K562 (cell line): ENCODE results near the gene POU3F1. TPM values are rescaled to one million over a fixed set of nuclear protein-coding genes. Genes with fewer than 3 reads are reported as not detected.

Experiments
- ATF1 ChIP-seq, 2 experiments: fragments of 450-650 bp in 1 of 2; IDR thresholded peaks; 2 replicates each; pipeline ENCODE4 v1.6.1; 2016; ENCODE audit warnings: missing compliant biosample characterization in 1 of 2, missing genetic modification characterization in 1 of 2
- ATF7 ChIP-seq: fragments of 450-650 bp; IDR thresholded peaks from 2 replicates; pipeline ENCODE4 v1.7.1; 2014; ENCODE audit warnings: mild to moderate bottlenecking, moderate library complexity
- CAMTA2 ChIP-seq: fragments of 250-450 bp; sonication (Bioruptor Pico); conservative IDR thresholded peaks from 2 replicates; pipeline ENCODE4 v1.5.1; 2022
- EHMT2 ChIP-seq: fragments of 450-650 bp; IDR thresholded peaks from 2 replicates; pipeline ENCODE4 v1.6.1; 2018; ENCODE audit warnings: antibody characterized with exemption
- ESRRA ChIP-seq: fragments of 450-650 bp; IDR thresholded peaks from 2 replicates; pipeline ENCODE4 v1.6.1; 2014; ENCODE audit warnings: low read depth, mild to moderate bottlenecking, moderate library complexity, borderline replicate concordance
- FOS ChIP-seq: IDR thresholded peaks from 3 replicates; pipeline ENCODE4 v1.6.1; 2011; ENCODE audit not compliant: insufficient read length; ENCODE audit errors: extremely low read depth
- GATAD2A ChIP-seq: fragments of 450-650 bp; IDR thresholded peaks from 2 replicates; pipeline ENCODE4 v1.6.1; 2017
- HCFC1 ChIP-seq: IDR thresholded peaks from 2 replicates; pipeline ENCODE4 v1.6.1; 2012; ENCODE audit warnings: low read depth, low read length, improper control_type of control experiment
- HIVEP1 ChIP-seq: fragments of 250-450 bp; sonication (Bioruptor Pico); IDR thresholded peaks from 2 replicates; pipeline ENCODE4 v1.4.0; 2020; ENCODE audit warnings: mild to moderate bottlenecking
- HMG20A ChIP-seq: fragments of 450-650 bp; formaldehyde crosslinking; conservative IDR thresholded peaks from 2 replicates; pipeline ENCODE4 v1.4.0; 2020; ENCODE audit warnings: mild to moderate bottlenecking, mixed read lengths
- IFI16 ChIP-seq: fragments of 250-450 bp; sonication (Bioruptor Pico); IDR thresholded peaks from 2 replicates; pipeline ENCODE4 v2.1.2; 2022; ENCODE audit warnings: mild to moderate bottlenecking, inconsistent platforms
- MCM5 ChIP-seq: fragments of 450-650 bp; IDR thresholded peaks from 2 replicates; pipeline ENCODE4 v1.6.1; 2016; ENCODE audit warnings: low read depth
- NCOA6 ChIP-seq: fragments of 450-650 bp; IDR thresholded peaks from 2 replicates; pipeline ENCODE4 v1.6.1; 2017; ENCODE audit warnings: mild to moderate bottlenecking
- NR2C2 ChIP-seq, 2 experiments: fragments of 200-800 bp in 1 of 2; sonication (Bioruptor generic) in 1 of 2; sonication (generic) in 1 of 2; formaldehyde crosslinking in 1 of 2; IDR thresholded peaks; 2 replicates each; pipeline versions ENCODE4 v1.6.1 to v1.8.0; 2016 to 2022; ENCODE audit warnings: mild to moderate bottlenecking in 1 of 2, missing compliant biosample characterization in 1 of 2, missing genetic modification characterization in 1 of 2, missing genetic modification reagents in 1 of 2
- PHB2 ChIP-seq: fragments of 450-650 bp; IDR thresholded peaks from 2 replicates; pipeline ENCODE4 v1.6.1; 2017; ENCODE audit warnings: low read depth
- SIN3A ChIP-seq, 2 experiments: fragments of 150-350 bp in 1 of 2; IDR thresholded peaks; 2 replicates each; pipeline ENCODE4 v1.6.1; 2011 to 2016; ENCODE audit warnings: borderline replicate concordance in 2 of 2, low read depth in 2 of 2, low read length in 2 of 2, mild to moderate bottlenecking in 2 of 2, moderate library complexity in 2 of 2; ENCODE audit not compliant: control insufficient read depth in 1 of 2
- SMARCA4 ChIP-seq: fragments of 450-650 bp; IDR thresholded peaks from 2 replicates; pipeline ENCODE4 v1.6.1; 2016
- TCFL5 ChIP-seq: fragments of 250-450 bp; sonication (Bioruptor Pico); conservative IDR thresholded peaks from 2 replicates; pipeline ENCODE4 v1.6.1; 2021; ENCODE audit warnings: mild to moderate bottlenecking, moderate library complexity, matching md5 sums
- TFAP4 ChIP-seq: sonication (generic); formaldehyde crosslinking; IDR thresholded peaks from 2 replicates; pipeline ENCODE4 v1.8.0; 2022; ENCODE audit warnings: missing genetic modification reagents, mild to moderate bottlenecking, moderate library complexity, borderline replicate concordance
- ZNF175 ChIP-seq: fragments of 200-800 bp; sonication (Bioruptor generic); IDR thresholded peaks from 2 replicates; pipeline ENCODE4 v1.6.1; 2016; ENCODE audit warnings: low read depth, mild to moderate bottlenecking, missing genetic modification characterization, missing compliant biosample characterization
- ZNF639 ChIP-seq, 2 experiments: fragments of 200-800 bp in 1 of 2; sonication (Bioruptor generic) in 1 of 2; sonication (generic) in 1 of 2; formaldehyde crosslinking in 1 of 2; IDR thresholded peaks in 1 of 2; conservative IDR thresholded peaks in 1 of 2; 2 replicates each; pipeline versions ENCODE4 v1.5.0 to v1.6.1; 2016 to 2020; ENCODE audit warnings: missing compliant biosample characterization in 1 of 2, missing genetic modification characterization in 1 of 2, missing genetic modification reagents in 1 of 2
- ZNF699 ChIP-seq: fragments of 250-450 bp; sonication (Bioruptor Pico); IDR thresholded peaks from 2 replicates; pipeline ENCODE4 v1.8.0; 2021; ENCODE audit warnings: mild to moderate bottlenecking, moderate library complexity; ENCODE audit not compliant: insufficient replicate concordance
- ZNF830 ChIP-seq: fragments of 250-450 bp; sonication (Bioruptor Pico); IDR thresholded peaks from 2 replicates; pipeline ENCODE4 v1.5.0; 2021; ENCODE audit warnings: mild to moderate bottlenecking
- polyA plus RNA-seq, 8 experiments: library from polyadenylated mRNA; depleted of rRNA in 4 of 8; stranded (reverse) in 5 of 8; unstranded in 3 of 8; fragments of >200 nt; fragmentation: Nextera tagmentation in 2 of 8; fragmentation: Illumina TruSeq in 1 of 8; extraction: Ambion mirVana in 2 of 8; extraction: Trizol in 1 of 8; gene quantifications; 2 replicates each; pipeline versions ENCODE4 v1.2.1 to v1.2.3, GENCODE V29; 2011 to 2014; ENCODE audit warnings: inconsistent platforms in 1 of 8, missing spikeins in 1 of 8
- total RNA-seq, 7 experiments: library from RNA; depleted of rRNA in 6 of 7; stranded (reverse); fragments of >200 nt in 6 of 7; fragmentation: Illumina TruSeq in 2 of 7; extraction: Trizol in 2 of 7; gene quantifications; 2 replicates each; pipeline versions ENCODE4 v1.2.1 to v1.2.3, GENCODE V29; 2011 to 2021; ENCODE audit warnings: low replicate concordance in 1 of 7
- TF ChIP-seq, protein P1 (sequence below), 2 experiments: fragments of 450-650 bp in 1 of 2; sonication (generic) in 1 of 2; formaldehyde crosslinking; conservative IDR thresholded peaks; 2 replicates each; pipeline versions ENCODE4 v1.4.0 to v1.8.1; 2020 to 2022; ENCODE audit warnings: mild to moderate bottlenecking in 1 of 2, missing genetic modification reagents in 1 of 2

The POU3F1 gene
- total and polyA plus RNA-seq, 9 of the 15 experiments (the other 6 are each of a cell fraction or from before 2014, with no cell fraction given) = 0.09 TPM; not detected in 8

GRCh38 chr1:38009088-38009840 lies 37.3 kb downstream of the POU3F1 start (continued):
- TF ChIP-seq GATAD2A = peak; percentile 34; the same call in 1 of the 2 replicates
- no peak; the same call in 1 of the 2 replicates for TF ChIP-seq ATF7
- 0 out of 2 replicates have a peak, but pooled peaks have one; percentile 47 for TF ChIP-seq HCFC1
- TF ChIP-seq ZNF699 (CRISPR knock-in tag) = no peak
- no peak for TF ChIP-seq MCM5
- TF ChIP-seq IFI16 (CRISPR knock-in tag) = no peak
- TF ChIP-seq TCFL5 (CRISPR knock-in tag) = no peak
- no peak for TF ChIP-seq ATF1 (CRISPR knock-in tag; IDR thresholded peaks at IDR 0.05)
- peak; percentile 49 for TF ChIP-seq ATF1 (tag; IDR thresholded peaks at IDR 0.05)
- peak; percentile 42; the same call in 1 of the 2 replicates for TF ChIP-seq TFAP4
- no peak for TF ChIP-seq ESRRA
- TF ChIP-seq NR2C2 (CRISPR knock-in tag; IDR thresholded peaks at IDR 0.05) = no peak
- TF ChIP-seq NR2C2 (tag; IDR thresholded peaks at IDR 0.05) = peak; percentile 62; the same call in 1 of the 2 replicates
- 0 out of 2 replicates have a peak, but pooled peaks have one; percentile 13 for TF ChIP-seq ZNF830 (CRISPR knock-in tag)
- TF ChIP-seq CAMTA2 (CRISPR knock-in tag) = no peak
- TF ChIP-seq HMG20A (CRISPR knock-in tag) = no peak
- peak; percentile 82 for TF ChIP-seq SMARCA4
- TF ChIP-seq, protein P1, sequence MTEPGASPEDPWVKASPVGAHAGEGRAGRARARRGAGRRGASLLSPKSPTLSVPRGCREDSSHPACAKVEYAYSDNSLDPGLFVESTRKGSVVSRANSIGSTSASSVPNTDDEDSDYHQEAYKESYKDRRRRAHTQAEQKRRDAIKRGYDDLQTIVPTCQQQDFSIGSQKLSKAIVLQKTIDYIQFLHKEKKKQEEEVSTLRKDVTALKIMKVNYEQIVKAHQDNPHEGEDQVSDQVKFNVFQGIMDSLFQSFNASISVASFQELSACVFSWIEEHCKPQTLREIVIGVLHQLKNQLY (CRISPR knock-in tag; conservative IDR thresholded peaks at IDR 0.05) = no peak
- peak; percentile 94 for TF ChIP-seq ZNF175 (CRISPR knock-in tag)
- peak in 1 of 2 experiments; percentile 89; a peak in 2 of 4 replicates for TF ChIP-seq ZNF639 (CRISPR knock-in tag; conservative IDR thresholded peaks at IDR 0.05 in 1 of 2, IDR thresholded peaks at IDR 0.05 in 1 of 2)
- no peak for TF ChIP-seq HIVEP1
- TF ChIP-seq EHMT2 = peak; percentile 53; the same call in 1 of the 2 replicates
- TF ChIP-seq NCOA6 = no peak
- TF ChIP-seq SIN3A (IDR thresholded peaks at IDR 0.05; ENCODE audit: borderline replicate concordance in 2 of 2, control insufficient read depth in 1 of 2, low read depth in 2 of 2, low read length in 2 of 2) = no peak; a peak in 1 of 4 replicates
- TF ChIP-seq FOS = no peak
- no peak for TF ChIP-seq PHB2
